A549 (cell line): Measurements from ENCODE around the gene ARHGAP26.

Experiments
- CTCF ChIP-seq: fragments of >200 bp; sonication (Bioruptor Twin); formaldehyde crosslinking; IDR thresholded peaks from 3 replicates; pipeline ENCODE4 v1.5.1; 2016
- POLR2A ChIP-seq: IDR thresholded peaks from 2 replicates; pipeline ENCODE4 v1.6.1; 2012; ENCODE audit warnings: mild to moderate bottlenecking, low read length
- RAD21 ChIP-seq, 2 experiments: fragments of >200 bp in 1 of 2; sonication (Bioruptor Twin) in 1 of 2; formaldehyde crosslinking in 1 of 2; IDR thresholded peaks in 1 of 2; conservative IDR thresholded peaks in 1 of 2; 2 replicates in 1 of 2; 3 replicates in 1 of 2; pipeline ENCODE4 v1.6.1; 2012 to 2018; ENCODE audit warnings: inconsistent platforms in 1 of 2
- RNF2 ChIP-seq: fragments of 200-600 bp; sonication (generic); IDR thresholded peaks from 2 replicates; pipeline ENCODE4 v1.6.1; 2016; ENCODE audit warnings: low read depth, mild to moderate bottlenecking, antibody characterized with exemption, moderate library complexity, borderline replicate concordance

GRCh38 chr5:142819825-142820224, 49.6 kb downstream of the ARHGAP26 start:
- TF ChIP-seq POLR2A (no peak), CTCF (no peak), RAD21 (conservative IDR thresholded peaks at IDR 0.05 in 1 of 2, IDR thresholded peaks at IDR 0.05 in 1 of 2) (no peak), RNF2 (no peak)
